Measurements from ENCODE around the gene MZT2B.
"Not testable (repeated sequence)": the region's sequence is repeated elsewhere in the genome, so short reads cannot be mapped to it uniquely, and the experiment has no call there.

MZT2B gene

GRCh38 chr2:130202518-130202917 lies 20.5 kb downstream of the MZT2B start:
- not testable (repeated sequence) for DNase-seq (ENCODE audit: low read depth in 2 of 2, low spot score in 1 of 2)

DNA sequence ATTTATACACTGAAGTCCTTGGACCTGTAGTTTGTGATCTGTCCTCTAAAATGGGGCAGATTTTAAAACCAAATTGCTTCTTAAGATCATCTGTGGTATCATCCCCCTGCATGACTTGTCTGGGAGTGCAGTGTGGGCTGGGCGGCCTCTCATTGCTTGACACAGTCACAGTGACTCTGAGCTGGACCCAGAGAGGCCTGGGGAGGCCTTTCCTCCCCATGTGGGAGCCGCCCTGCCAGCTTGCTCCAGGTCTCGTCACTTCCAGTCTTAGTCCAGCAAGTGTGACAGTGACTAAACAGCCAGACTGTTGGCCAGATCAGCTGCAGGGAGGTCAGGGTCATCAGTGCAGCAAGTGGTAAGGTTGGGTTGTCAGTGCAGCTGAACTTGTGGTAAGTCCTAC lies 21.1 kb downstream of the MZT2B start:
- DNase-seq (ENCODE audit: low read depth in 2 of 2, low spot score in 1 of 2) = not testable (repeated sequence)

DNA sequence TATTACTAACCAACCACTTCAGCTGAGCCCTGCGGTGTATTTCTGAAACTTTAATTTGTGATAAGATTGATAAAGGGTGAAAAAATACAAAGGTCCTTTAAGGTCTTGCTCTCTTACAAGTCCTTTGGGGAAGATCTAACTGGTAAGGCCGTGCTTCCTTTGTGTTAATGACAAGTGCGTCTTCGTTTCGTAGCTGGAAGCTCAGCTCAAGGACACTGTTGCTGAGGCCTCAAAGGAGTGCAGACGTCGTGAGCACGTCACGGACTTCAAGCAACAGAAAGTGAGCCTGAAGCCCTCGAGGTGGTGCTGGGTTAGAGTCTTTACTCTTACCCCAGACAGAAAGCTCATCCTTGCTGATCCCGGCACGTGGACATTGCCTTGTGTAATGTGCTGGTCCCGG lies 25.0 kb downstream of the MZT2B start:
- not testable (repeated sequence) for DNase-seq (ENCODE audit: low read depth in 2 of 2, low spot score in 1 of 2)

DNA sequence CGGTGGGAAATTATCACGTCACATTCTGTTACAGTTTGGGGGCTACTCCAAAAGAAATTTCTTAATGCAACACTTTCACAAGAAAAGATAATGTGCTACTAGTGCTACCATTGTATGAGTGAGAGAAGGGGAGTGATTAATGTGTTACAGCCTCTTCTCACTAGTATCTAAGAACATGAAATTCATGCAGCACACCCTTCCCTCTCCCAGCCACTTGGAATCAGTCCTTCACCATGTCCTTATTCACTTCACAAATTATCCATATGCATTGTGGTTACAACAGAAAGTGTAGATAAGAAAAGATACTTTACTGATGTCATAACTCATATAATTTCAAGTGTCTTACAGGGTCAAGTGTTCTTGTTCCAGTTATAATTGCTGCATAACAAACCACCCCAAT lies 37.1 kb downstream of the MZT2B start:
- not testable (repeated sequence) for DNase-seq (ENCODE audit: low read depth in 2 of 2, low spot score in 1 of 2)

GRCh38 chr2:130220505-130220904 lies 38.4 kb downstream of the MZT2B start:
- DNase-seq (ENCODE audit: low read depth in 2 of 2, low spot score in 1 of 2) = not testable (repeated sequence)

GRCh38 chr2:130222523-130222922 lies 40.5 kb downstream of the MZT2B start:
- DNase-seq (ENCODE audit: low read depth in 2 of 2, low spot score in 1 of 2) = not testable (repeated sequence)

- not testable (repeated sequence) for DNase-seq (ENCODE audit: low read depth in 2 of 2, low spot score in 1 of 2)
Measured at GRCh38 chr2:130228005-130228404, 45.9 kb downstream of the MZT2B start.

- not testable (repeated sequence) for DNase-seq (ENCODE audit: low read depth in 2 of 2, low spot score in 1 of 2)
Measured at GRCh38 chr2:130228467-130229160, 46.6 kb downstream of the MZT2B start.

GRCh38 chr2:130229161-130229510 lies 47.1 kb downstream of the MZT2B start:
- not testable (repeated sequence) for DNase-seq (ENCODE audit: low read depth in 2 of 2, low spot score in 1 of 2)

- not testable (repeated sequence) for DNase-seq (ENCODE audit: low read depth in 2 of 2, low spot score in 1 of 2)
Measured at GRCh38 chr2:130230376-130230775, 48.3 kb downstream of the MZT2B start.

GRCh38 chr2:130230907-130231306 lies 48.8 kb downstream of the MZT2B start:
- not testable (repeated sequence) for DNase-seq (ENCODE audit: low read depth in 2 of 2, low spot score in 1 of 2)

DNA sequence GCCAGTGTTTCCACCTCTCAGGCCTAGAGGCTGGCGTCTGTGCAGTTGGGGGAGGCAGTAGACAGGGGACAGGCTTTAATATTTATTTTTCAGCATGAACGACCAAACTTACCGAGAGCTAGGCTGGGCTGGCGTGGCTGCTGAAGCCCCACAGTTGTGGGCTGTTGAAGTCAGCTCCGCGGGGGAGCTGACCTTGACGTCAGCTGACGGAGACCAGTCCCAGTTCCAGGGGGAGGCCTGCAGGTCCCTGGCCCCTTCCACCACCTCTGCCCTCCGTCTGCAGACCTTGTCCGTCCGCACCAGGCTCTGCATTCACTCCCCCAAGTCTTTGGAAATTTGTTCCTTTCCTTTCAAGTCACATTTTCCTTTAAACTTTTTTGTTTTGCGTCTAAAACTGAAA lies 49.6 kb downstream of the MZT2B start:
- no peak for DNase-seq (ENCODE audit: low read depth in 2 of 2, low spot score in 1 of 2)

- not testable (repeated sequence) for DNase-seq (ENCODE audit: low read depth in 2 of 2, low spot score in 1 of 2)
Measured at GRCh38 chr2:130233066-130233465, 51.0 kb downstream of the MZT2B start.

- not testable (repeated sequence) for DNase-seq (ENCODE audit: low read depth in 2 of 2, low spot score in 1 of 2)
Measured at GRCh38 chr2:130239581-130239980, 57.5 kb downstream of the MZT2B start.
